HEK293 (cell line): Measurements from ENCODE around the gene ABCC10.

Experiments used
- CTCF ChIA-PET: fragments of 350-600 bp; formaldehyde crosslinking; extraction: SDS; loops from one replicate; lab custom pipeline; 2021; ENCODE audit warnings: antibody characterized with exemption; lab: Yijun Ruan, JAX
- POLR2A ChIA-PET: fragments of 300-600 bp; formaldehyde crosslinking; extraction: SDS; loops from one replicate; lab custom pipeline; 2020; ENCODE audit warnings: antibody characterized with exemption, inconsistent platforms; lab: Yijun Ruan, JAX
- H3K27ac ChIP-seq: fragments of 200-500 bp; sonication (Bioruptor generic); 2 replicates; pipeline ENCODE4 v1.5.1; 2014; ENCODE audit warnings: low read depth, low read length, control low read depth, inconsistent platforms; ENCODE audit errors: extremely low read depth
- H3K36me3 ChIP-seq, 2 experiments: fragments of 200-500 bp in 1 of 2; sonication (Bioruptor generic) in 1 of 2; 1 replicate in 1 of 2; 2 replicates in 1 of 2; pipeline ENCODE4 v1.5.1; 2014 to 2017; ENCODE audit warnings: inconsistent platforms in 2 of 2, low read length in 2 of 2; ENCODE audit not compliant: control insufficient read depth in 2 of 2, insufficient read depth in 1 of 2
- H3K4me1 ChIP-seq: fragments of 200-500 bp; sonication (Bioruptor generic); 2 replicates; pipeline ENCODE4 v1.5.1; 2014; ENCODE audit warnings: mild to moderate bottlenecking, low read length, inconsistent platforms; ENCODE audit not compliant: control insufficient read depth, insufficient read depth
- H3K4me3 ChIP-seq: 2 replicates; pipeline ENCODE4 v1.5.1; 2011; ENCODE audit warnings: low read depth, mild to moderate bottlenecking, control low read depth, low read length, moderate library complexity
- H3K9me3 ChIP-seq: fragments of 200-500 bp; sonication (Bioruptor generic); 2 replicates; pipeline ENCODE4 v1.5.1; 2014; ENCODE audit warnings: low read depth, low read length, inconsistent platforms; ENCODE audit not compliant: control insufficient read depth, insufficient read depth
- KLF8 ChIP-seq: fragments of 450-650 bp; formaldehyde crosslinking; IDR thresholded peaks from 2 replicates; pipeline ENCODE4 v1.5.1; 2016; ENCODE audit warnings: missing biosample characterization, missing genetic modification characterization
- YY1 ChIP-seq: fragments of 450-650 bp; formaldehyde crosslinking; IDR thresholded peaks from 2 replicates; pipeline ENCODE4 v1.5.1; 2018; ENCODE audit warnings: missing biosample characterization, missing genetic modification characterization
- ZBTB1 ChIP-seq: fragments of 450-650 bp; formaldehyde crosslinking; IDR thresholded peaks from 2 replicates; pipeline ENCODE4 v1.5.1; 2016; ENCODE audit warnings: missing biosample characterization, missing genetic modification characterization
- ZFHX2 ChIP-seq: fragments of 450-650 bp; formaldehyde crosslinking; conservative IDR thresholded peaks from 2 replicates; pipeline ENCODE4 v1.5.1; 2016; ENCODE audit warnings: missing biosample characterization, missing genetic modification characterization
- ZFP3 ChIP-seq: fragments of 450-650 bp; formaldehyde crosslinking; IDR thresholded peaks from 2 replicates; pipeline ENCODE4 v1.5.1; 2016; ENCODE audit warnings: low read depth, missing biosample characterization, missing genetic modification characterization
- ZFP69B ChIP-seq: fragments of 450-650 bp; formaldehyde crosslinking; IDR thresholded peaks from 2 replicates; pipeline ENCODE4 v1.5.1; 2016; ENCODE audit warnings: missing biosample characterization, missing genetic modification characterization
- ZNF132 ChIP-seq: fragments of 450-650 bp; formaldehyde crosslinking; IDR thresholded peaks from 2 replicates; pipeline ENCODE4 v1.5.1; 2017; ENCODE audit warnings: missing biosample characterization, missing genetic modification characterization, borderline replicate concordance
- ZNF2 ChIP-seq: fragments of 450-650 bp; formaldehyde crosslinking; IDR thresholded peaks from 2 replicates; pipeline ENCODE4 v1.5.1; 2016; ENCODE audit warnings: missing biosample characterization, missing genetic modification characterization
- ZNF223 ChIP-seq: fragments of 450-650 bp; formaldehyde crosslinking; IDR thresholded peaks from 2 replicates; pipeline ENCODE4 v1.5.1; 2016; ENCODE audit warnings: missing biosample characterization, missing genetic modification characterization
- ZNF302 ChIP-seq: fragments of 450-650 bp; formaldehyde crosslinking; IDR thresholded peaks from 2 replicates; pipeline ENCODE4 v1.5.1; 2016; ENCODE audit warnings: missing biosample characterization, missing genetic modification characterization, low read depth
- ZNF37A ChIP-seq: fragments of 450-650 bp; IDR thresholded peaks from 2 replicates; pipeline ENCODE4 v1.5.1; 2018; ENCODE audit warnings: missing biosample characterization, missing genetic modification characterization
- ZNF423 ChIP-seq: fragments of 450-650 bp; formaldehyde crosslinking; IDR thresholded peaks from 2 replicates; pipeline ENCODE4 v1.5.1; 2016; ENCODE audit warnings: missing biosample characterization, missing genetic modification characterization
- ZNF514 ChIP-seq: fragments of 450-650 bp; formaldehyde crosslinking; IDR thresholded peaks from 2 replicates; pipeline ENCODE4 v1.5.1; 2016; ENCODE audit warnings: missing biosample characterization, missing genetic modification characterization
- ZNF529 ChIP-seq: fragments of 450-650 bp; formaldehyde crosslinking; IDR thresholded peaks from 2 replicates; pipeline ENCODE4 v1.5.1; 2017; ENCODE audit warnings: missing genetic modification characterization, missing biosample characterization; ENCODE audit not compliant: insufficient replicate concordance
- ZNF610 ChIP-seq: fragments of 450-650 bp; formaldehyde crosslinking; IDR thresholded peaks from 2 replicates; pipeline ENCODE4 v1.5.1; 2016; ENCODE audit warnings: missing biosample characterization, missing genetic modification characterization, borderline replicate concordance
- ZNF623 ChIP-seq: fragments of 450-650 bp; formaldehyde crosslinking; IDR thresholded peaks from 2 replicates; pipeline ENCODE4 v1.5.1; 2016; ENCODE audit warnings: missing biosample characterization, missing genetic modification characterization
- ZNF677 ChIP-seq: fragments of 450-650 bp; IDR thresholded peaks from 2 replicates; pipeline ENCODE4 v1.5.0; 2018; ENCODE audit warnings: missing biosample characterization, mild to moderate bottlenecking, missing genetic modification characterization, moderate library complexity
- ZNF76 ChIP-seq: fragments of 450-650 bp; formaldehyde crosslinking; IDR thresholded peaks from 2 replicates; pipeline ENCODE4; 2016; ENCODE audit warnings: low read depth, missing biosample characterization, missing genetic modification characterization, borderline replicate concordance
- TF ChIP-seq, protein P1 (sequence below): fragments of 450-650 bp; formaldehyde crosslinking; IDR thresholded peaks from 2 replicates; pipeline ENCODE4 v1.5.1; 2016; ENCODE audit warnings: missing biosample characterization, missing genetic modification characterization
- TF ChIP-seq, protein P2 (sequence below): fragments of 450-650 bp; formaldehyde crosslinking; IDR thresholded peaks from 2 replicates; pipeline ENCODE4 v1.5.1; 2016; ENCODE audit warnings: missing biosample characterization, missing genetic modification characterization
- TF ChIP-seq, protein P3 (sequence below): fragments of 450-650 bp; formaldehyde crosslinking; IDR thresholded peaks from 2 replicates; pipeline ENCODE4 v1.5.1; 2016; ENCODE audit warnings: missing biosample characterization, missing genetic modification characterization
- TF ChIP-seq, protein P4 (sequence below): fragments of 450-650 bp; formaldehyde crosslinking; IDR thresholded peaks from 2 replicates; pipeline ENCODE4 v1.5.1; 2016; ENCODE audit warnings: missing biosample characterization, missing genetic modification characterization
- TF ChIP-seq, protein P5 (sequence below): fragments of 450-650 bp; formaldehyde crosslinking; IDR thresholded peaks from 2 replicates; pipeline ENCODE4 v1.5.1; 2016; ENCODE audit warnings: missing biosample characterization, missing genetic modification characterization, low read depth
- TF ChIP-seq, protein P6 (sequence below): fragments of 450-650 bp; formaldehyde crosslinking; IDR thresholded peaks from 2 replicates; pipeline ENCODE4 v1.5.1; 2017; ENCODE audit warnings: missing biosample characterization, missing genetic modification characterization
- TF ChIP-seq, protein P7 (sequence below): fragments of 450-650 bp; formaldehyde crosslinking; IDR thresholded peaks from 2 replicates; pipeline ENCODE4 v1.5.1; 2016; ENCODE audit warnings: missing biosample characterization, missing genetic modification characterization

The ABCC10 gene

DNA sequence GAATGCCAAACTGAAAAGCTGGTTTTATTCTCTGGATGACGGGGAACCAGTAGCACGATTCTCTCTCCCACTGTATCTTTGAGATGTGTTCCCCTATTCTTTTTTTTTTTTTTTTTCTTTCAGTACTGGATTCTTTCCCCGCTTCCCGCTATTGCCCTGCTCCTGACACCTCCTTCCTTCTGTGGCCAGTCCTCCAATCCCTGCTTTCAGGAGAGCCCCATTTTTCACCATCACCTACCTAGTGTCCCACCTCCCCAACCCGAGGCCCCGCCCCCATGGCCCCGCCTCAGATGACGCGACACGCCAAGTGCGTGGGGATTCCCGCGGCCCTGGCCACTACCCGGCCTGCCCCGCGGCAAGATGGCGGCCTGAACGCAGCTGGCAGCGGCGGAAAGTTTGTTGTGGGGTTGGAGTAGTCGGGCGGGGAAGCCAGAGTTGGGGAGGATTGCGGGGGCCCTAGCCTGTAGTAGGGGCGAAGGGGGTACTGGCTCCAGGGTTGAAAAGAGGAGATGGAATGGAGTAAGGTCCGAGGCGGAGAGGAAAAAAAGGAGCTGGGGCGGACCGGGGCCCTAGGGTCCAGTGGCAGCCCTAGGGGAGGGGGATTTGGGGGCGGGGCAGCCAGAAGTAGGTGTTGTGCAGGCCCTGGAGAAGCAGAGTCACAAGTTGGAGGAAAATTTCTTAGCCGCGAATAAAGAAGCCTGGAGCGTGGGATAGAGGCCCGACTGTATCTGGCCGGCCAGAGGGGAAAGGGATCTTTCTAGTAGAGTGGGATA lies 50.1 kb downstream of the ABCC10 start, which contains the start of gene TJAP1 (continued):
- TF ChIP-seq, protein P1, sequence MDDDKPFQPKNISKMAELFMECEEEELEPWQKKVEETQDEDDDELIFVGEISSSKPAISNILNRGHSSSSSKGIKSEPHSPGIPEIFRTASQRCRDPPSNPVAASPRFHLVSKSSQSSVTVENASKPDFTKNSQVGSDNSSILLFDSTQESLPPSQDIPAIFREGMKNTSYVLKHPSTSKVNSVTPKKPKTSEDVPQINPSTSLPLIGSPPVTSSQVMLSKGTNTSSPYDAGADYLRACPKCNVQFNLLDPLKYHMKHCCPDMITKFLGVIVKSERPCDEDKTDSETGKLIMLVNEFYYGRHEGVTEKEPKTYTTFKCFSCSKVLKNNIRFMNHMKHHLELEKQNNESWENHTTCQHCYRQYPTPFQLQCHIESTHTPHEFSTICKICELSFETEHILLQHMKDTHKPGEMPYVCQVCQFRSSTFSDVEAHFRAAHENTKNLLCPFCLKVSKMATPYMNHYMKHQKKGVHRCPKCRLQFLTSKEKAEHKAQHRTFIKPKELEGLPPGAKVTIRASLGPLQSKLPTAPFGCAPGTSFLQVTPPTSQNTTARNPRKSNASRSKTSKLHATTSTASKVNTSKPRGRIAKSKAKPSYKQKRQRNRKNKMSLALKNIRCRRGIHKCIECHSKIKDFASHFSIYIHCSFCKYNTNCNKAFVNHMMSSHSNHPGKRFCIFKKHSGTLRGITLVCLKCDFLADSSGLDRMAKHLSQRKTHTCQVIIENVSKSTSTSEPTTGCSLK (tag by site-specific recombination): no peak
- TF ChIP-seq ZNF2 (peak; percentile 61; the same call in 1 of the 2 replicates), ZFHX2 (tag by site-specific recombination) (peak; percentile 77), ZNF623 (tag by site-specific recombination) (no peak), ZNF37A (no peak)
- TF ChIP-seq, protein P2, sequence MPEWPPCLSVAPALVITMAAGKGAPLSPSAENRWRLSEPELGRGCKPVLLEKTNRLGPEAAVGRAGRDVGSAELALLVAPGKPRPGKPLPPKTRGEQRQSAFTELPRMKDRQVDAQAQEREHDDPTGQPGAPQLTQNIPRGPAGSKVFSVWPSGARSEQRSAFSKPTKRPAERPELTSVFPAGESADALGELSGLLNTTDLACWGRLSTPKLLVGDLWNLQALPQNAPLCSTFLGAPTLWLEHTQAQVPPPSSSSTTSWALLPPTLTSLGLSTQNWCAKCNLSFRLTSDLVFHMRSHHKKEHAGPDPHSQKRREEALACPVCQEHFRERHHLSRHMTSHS (tag by site-specific recombination): no peak
- TF ChIP-seq, all 188 proteins: peak for 44

DNA sequence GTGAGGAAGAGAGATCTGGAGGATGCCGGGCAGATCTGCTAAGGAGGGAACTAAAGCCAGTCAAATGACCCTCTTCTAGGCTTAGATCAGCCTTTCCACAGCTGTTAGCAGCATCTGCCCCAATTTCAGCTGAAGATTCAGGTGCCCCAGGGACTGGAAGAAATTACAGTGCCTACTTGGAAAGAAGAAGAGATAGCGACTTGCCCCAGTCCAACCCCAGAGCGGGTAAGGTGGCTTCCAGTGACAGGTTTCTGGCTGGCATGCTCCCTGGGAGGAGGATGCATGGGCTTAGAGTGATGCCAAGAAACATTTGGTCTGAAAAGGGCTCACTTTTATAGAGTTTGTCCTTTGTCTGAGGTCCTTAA lies 50.6 kb downstream of the ABCC10 start:
- H3K4me1 ChIP-seq: peaks cover 10% of the 10 kb centered on the region
- POLR2A ChIA-PET: interaction anchor here (0.6 to 2.2 kb wide), 21 partner anchors 8 to 696 kb away, joined by 3 to 13 read pairs (median 5); partner anchors contain the start of genes ABCC10, BICRAL, LRRC73 and POLH
- H3K4me3 ChIP-seq: peak overlapping the region; percentile 81
- peaks cover 0 to 19% of the 10 kb centered on the region in 2 experiments; a peak in 2 of 3 replicates for H3K36me3 ChIP-seq
- CTCF ChIA-PET: interaction anchor here (1.0 to 2.0 kb wide), 3 partner anchors 9 to 24 kb away, joined by 3 to 9 read pairs (median 7); no protein-coding TSS in a partner anchor
- TF ChIP-seq ZNF677 (no peak), ZNF223 (tag by site-specific recombination) (no peak), ZBTB1 (tag by site-specific recombination) (no peak), ZNF529 (tag by site-specific recombination) (no peak), ZNF132 (tag by site-specific recombination) (no peak), KLF8 (tag by site-specific recombination) (no peak), ZNF610 (no peak), ZFP69B (tag by site-specific recombination) (no peak), ZNF302 (tag by site-specific recombination) (no peak), ZNF423 (tag by site-specific recombination) (no peak), ZNF514 (tag by site-specific recombination) (no peak), YY1 (tag by site-specific recombination) (no peak), ZFP3 (no peak), ZNF76 (tag by site-specific recombination) (no peak)
- TF ChIP-seq, protein P3, sequence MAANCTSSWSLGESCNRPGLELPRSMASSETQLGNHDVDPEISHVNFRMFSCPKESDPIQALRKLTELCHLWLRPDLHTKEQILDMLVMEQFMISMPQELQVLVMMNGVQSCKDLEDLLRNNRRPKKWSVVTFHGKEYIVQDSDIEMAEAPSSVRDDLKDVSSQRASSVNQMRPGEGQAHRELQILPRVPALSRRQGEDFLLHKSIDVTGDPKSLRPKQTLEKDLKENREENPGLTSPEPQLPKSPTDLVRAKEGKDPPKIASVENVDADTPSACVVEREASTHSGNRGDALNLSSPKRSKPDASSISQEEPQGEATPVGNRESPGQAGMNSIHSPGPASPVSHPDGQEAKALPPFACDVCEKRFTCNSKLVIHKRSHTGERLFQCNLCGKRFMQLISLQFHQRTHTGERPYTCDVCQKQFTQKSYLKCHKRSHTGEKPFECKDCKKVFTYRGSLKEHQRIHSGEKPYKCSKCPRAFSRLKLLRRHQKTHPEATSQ: no peak
- TF ChIP-seq, protein P4, sequence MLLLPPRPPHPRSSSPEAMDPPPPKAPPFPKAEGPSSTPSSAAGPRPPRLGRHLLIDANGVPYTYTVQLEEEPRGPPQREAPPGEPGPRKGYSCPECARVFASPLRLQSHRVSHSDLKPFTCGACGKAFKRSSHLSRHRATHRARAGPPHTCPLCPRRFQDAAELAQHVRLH (tag by site-specific recombination): no peak
- TF ChIP-seq, protein P5, sequence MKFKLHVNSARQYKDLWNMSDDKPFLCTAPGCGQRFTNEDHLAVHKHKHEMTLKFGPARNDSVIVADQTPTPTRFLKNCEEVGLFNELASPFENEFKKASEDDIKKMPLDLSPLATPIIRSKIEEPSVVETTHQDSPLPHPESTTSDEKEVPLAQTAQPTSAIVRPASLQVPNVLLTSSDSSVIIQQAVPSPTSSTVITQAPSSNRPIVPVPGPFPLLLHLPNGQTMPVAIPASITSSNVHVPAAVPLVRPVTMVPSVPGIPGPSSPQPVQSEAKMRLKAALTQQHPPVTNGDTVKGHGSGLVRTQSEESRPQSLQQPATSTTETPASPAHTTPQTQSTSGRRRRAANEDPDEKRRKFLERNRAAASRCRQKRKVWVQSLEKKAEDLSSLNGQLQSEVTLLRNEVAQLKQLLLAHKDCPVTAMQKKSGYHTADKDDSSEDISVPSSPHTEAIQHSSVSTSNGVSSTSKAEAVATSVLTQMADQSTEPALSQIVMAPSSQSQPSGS: no peak
- TF ChIP-seq, protein P6, sequence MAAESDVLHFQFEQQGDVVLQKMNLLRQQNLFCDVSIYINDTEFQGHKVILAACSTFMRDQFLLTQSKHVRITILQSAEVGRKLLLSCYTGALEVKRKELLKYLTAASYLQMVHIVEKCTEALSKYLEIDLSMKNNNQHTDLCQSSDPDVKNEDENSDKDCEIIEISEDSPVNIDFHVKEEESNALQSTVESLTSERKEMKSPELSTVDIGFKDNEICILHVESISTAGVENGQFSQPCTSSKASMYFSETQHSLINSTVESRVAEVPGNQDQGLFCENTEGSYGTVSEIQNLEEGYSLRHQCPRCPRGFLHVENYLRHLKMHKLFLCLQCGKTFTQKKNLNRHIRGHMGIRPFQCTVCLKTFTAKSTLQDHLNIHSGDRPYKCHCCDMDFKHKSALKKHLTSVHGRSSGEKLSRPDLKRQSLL (tag by site-specific recombination): no peak
- TF ChIP-seq, protein P7, sequence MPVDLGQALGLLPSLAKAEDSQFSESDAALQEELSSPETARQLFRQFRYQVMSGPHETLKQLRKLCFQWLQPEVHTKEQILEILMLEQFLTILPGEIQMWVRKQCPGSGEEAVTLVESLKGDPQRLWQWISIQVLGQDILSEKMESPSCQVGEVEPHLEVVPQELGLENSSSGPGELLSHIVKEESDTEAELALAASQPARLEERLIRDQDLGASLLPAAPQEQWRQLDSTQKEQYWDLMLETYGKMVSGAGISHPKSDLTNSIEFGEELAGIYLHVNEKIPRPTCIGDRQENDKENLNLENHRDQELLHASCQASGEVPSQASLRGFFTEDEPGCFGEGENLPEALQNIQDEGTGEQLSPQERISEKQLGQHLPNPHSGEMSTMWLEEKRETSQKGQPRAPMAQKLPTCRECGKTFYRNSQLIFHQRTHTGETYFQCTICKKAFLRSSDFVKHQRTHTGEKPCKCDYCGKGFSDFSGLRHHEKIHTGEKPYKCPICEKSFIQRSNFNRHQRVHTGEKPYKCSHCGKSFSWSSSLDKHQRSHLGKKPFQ (tag by site-specific recombination): no peak
- peak overlapping the region; percentile 50; the same call in 1 of the 2 replicates for H3K27ac ChIP-seq
- no peaks in the 10 kb centered on the region for H3K9me3 ChIP-seq
